ENCODE results near the gene CBL. TPM values are rescaled to one million over a fixed set of nuclear protein-coding genes. Genes with fewer than 3 reads are reported as not detected.
A peak's percentile ranks its signal among the peaks of the same experiment; 100 is the strongest.

The CBL gene
- total RNA-seq, 1 donor from 2014 or later, result 46.6 TPM

GRCh38 chr11:119188887-119189286 is 17.3 kb upstream of the CBL start:
- no peaks in the 10 kb centered on the region for H3K9me3 Mint-ChIP-seq (ENCODE audit: unreplicated experiment)
- peaks cover 4% of the 10 kb centered on the region for H3K27me3 ChIP-seq (ENCODE audit: insufficient read depth, low read length)
- H3K4me3 ChIP-seq (ENCODE audit: insufficient read depth, low read depth, low read length), result no peak overlapping the region
- H3K4me3 Mint-ChIP-seq (ENCODE audit: unreplicated experiment), result no peak overlapping the region
- no peak overlapping the region for H3K4me2 ChIP-seq (ENCODE audit: low read length)
- DNase-seq (ENCODE audit: low read depth) (no peak), FAIRE-seq (no peak)
- H3K36me3 ChIP-seq (ENCODE audit: insufficient read depth, low read length), result no peaks in the 10 kb centered on the region
- no peaks in the 10 kb centered on the region for H3K79me2 ChIP-seq (ENCODE audit: insufficient read depth, low read length)
- H3K4me1 Mint-ChIP-seq (ENCODE audit: low read depth, unreplicated experiment), result no peaks in the 10 kb centered on the region
- H2AFZ ChIP-seq (ENCODE audit: low read depth, low read length), result no peak overlapping the region
- H3K9ac ChIP-seq (ENCODE audit: low read length), result no peak overlapping the region
- TF ChIP-seq CTCF (IDR thresholded peaks at IDR 0.05; ENCODE audit: insufficient read depth, low read depth, low read length) (no peak), EZH2 (IDR thresholded peaks at IDR 0.05; ENCODE audit: insufficient read depth, low read length) (no peak)
- H3K27ac ChIP-seq (ENCODE audit: low read depth, low read length), result no peak overlapping the region
- H3K27ac Mint-ChIP-seq (ENCODE audit: unreplicated experiment), result peak overlapping the region; percentile 15
- no peaks in the 10 kb centered on the region for H4K20me1 ChIP-seq (ENCODE audit: insufficient read depth, low read length)
- no peaks in the 10 kb centered on the region for H3K9me3 ChIP-seq (ENCODE audit: insufficient read depth, low read depth, low read length)
- no peaks in the 10 kb centered on the region for H3K4me1 ChIP-seq (ENCODE audit: insufficient read depth, low read length)
- H3K27me3 Mint-ChIP-seq (ENCODE audit: low read depth, unreplicated experiment), result peaks cover 27% of the 10 kb centered on the region
- peaks cover 4% of the 10 kb centered on the region for H3K36me3 Mint-ChIP-seq (ENCODE audit: low read depth, unreplicated experiment)

- no peak for FAIRE-seq
- no peaks in the 10 kb centered on the region for H3K9me3 Mint-ChIP-seq (ENCODE audit: unreplicated experiment)
These were observed 16.7 kb upstream of the CBL start for GRCh38 chr11:119189393-119189792.

More at GRCh38 chr11:119189393-119189792, 16.7 kb upstream of the CBL start:
- Mint-ChIP-seq H3K27ac (ENCODE audit: unreplicated experiment) (no peak overlapping the region), H3K27me3 (ENCODE audit: low read depth, unreplicated experiment) (peaks cover 27% of the 10 kb centered on the region), H3K4me1 (ENCODE audit: low read depth, unreplicated experiment) (no peaks in the 10 kb centered on the region), H3K4me3 (ENCODE audit: unreplicated experiment) (no peak overlapping the region), H3K36me3 (ENCODE audit: low read depth, unreplicated experiment) (peaks cover 4% of the 10 kb centered on the region)
- no peak overlapping the region for H2AFZ ChIP-seq (ENCODE audit: low read depth, low read length)
- DNase-seq (ENCODE audit: low read depth), result no peak
- peaks cover 4% of the 10 kb centered on the region for H3K27me3 ChIP-seq (ENCODE audit: insufficient read depth, low read length)
- H3K4me3 ChIP-seq (ENCODE audit: insufficient read depth, low read depth, low read length), result no peak overlapping the region
- TF ChIP-seq EZH2 (IDR thresholded peaks at IDR 0.05; ENCODE audit: insufficient read depth, low read length) (no peak), CTCF (IDR thresholded peaks at IDR 0.05; ENCODE audit: insufficient read depth, low read depth, low read length) (no peak)
- no peak overlapping the region for H3K27ac ChIP-seq (ENCODE audit: low read depth, low read length)
- H3K4me2 ChIP-seq (ENCODE audit: low read length), result no peak overlapping the region
- no peaks in the 10 kb centered on the region for H3K79me2 ChIP-seq (ENCODE audit: insufficient read depth, low read length)
- no peaks in the 10 kb centered on the region for H3K36me3 ChIP-seq (ENCODE audit: insufficient read depth, low read length)
- H3K9ac ChIP-seq (ENCODE audit: low read length), result no peak overlapping the region
- no peaks in the 10 kb centered on the region for H3K9me3 ChIP-seq (ENCODE audit: insufficient read depth, low read depth, low read length)
- no peaks in the 10 kb centered on the region for H4K20me1 ChIP-seq (ENCODE audit: insufficient read depth, low read length)
- no peaks in the 10 kb centered on the region for H3K4me1 ChIP-seq (ENCODE audit: insufficient read depth, low read length)

All from astrocyte (in vitro differentiated cells and primary cell).